Right lobe of liver (tissue), 4 donors: ENCODE data around the gene SRPK3.

Experiments used
- CTCF ChIP-seq, 4 donors: fragments of 200-600 bp in 3 of 4; fragments of 450-650 bp in 1 of 4; IDR thresholded peaks; one replicate each; pipeline versions ENCODE4 v1.5.1 to v1.8.0; 2016 to 2022; ENCODE audit warnings: antibody characterized with exemption in 4 of 4, mild to moderate bottlenecking in 2 of 4
- POLR2A ChIP-seq: fragments of 450-650 bp; IDR thresholded peaks from one replicate; pipeline ENCODE4 v1.6.1; 2017; ENCODE audit warnings: antibody characterized with exemption, mild to moderate bottlenecking
- donor health status: DM: no; HTN: no; CAD: no.
- donor health status: DM: no; HTN: no; CAD: no.
- donor health status: DM: no; HTN: yes; CAD: no.

GRCh38 chrX:153793291-153793690, 12.4 kb downstream of the SRPK3 start:
- TF ChIP-seq POLR2A (peak; percentile 28), CTCF (IDR thresholded peaks at IDR 0.05) (no peak)
